ENCODE results near the gene RAPSN.

Gene RAPSN

DNA sequence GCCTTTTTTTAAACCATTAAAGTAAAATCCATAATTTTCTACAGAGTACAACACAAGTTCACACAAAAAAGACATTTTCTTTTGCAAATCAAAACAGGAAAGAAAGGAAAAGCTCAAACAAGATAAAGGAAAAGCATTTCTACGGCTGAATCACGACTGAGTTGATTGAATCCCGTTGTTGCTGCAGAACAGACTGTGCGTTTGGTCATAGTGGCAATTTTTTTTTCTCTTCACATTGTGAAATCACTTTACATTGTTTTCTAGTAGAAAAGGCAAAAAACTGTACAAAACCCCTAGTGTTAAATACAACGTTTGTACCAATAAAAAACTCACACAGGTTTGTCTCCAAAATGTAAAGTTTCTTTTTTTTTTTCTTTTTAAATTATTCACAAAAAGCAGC is 17.3 kb upstream of the RAPSN start:
- DNase-seq (ENCODE audit: low read depth in 2 of 2) = no peak

DNA sequence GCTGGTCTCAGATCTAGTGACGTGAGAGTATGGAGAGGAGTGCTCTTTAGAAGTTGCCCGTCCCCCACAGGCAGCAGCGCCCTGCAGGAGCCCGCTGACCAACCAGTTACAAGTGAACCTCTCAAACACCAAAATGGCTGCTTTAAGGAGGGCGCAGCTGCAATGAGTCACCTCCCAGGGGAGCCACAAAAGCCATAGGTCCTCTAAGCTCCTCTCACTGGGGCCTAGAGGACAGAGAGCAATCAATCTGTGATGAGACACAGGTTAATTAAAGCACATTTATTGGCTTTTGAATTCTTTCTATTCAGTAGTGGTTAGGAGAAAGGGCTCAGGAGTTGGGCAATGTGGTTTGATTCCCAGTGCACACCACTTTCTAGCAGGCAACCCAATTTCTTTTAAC is 15.5 kb upstream of the RAPSN start:
- DNase-seq (ENCODE audit: low read depth in 2 of 2) = no peak

DNA sequence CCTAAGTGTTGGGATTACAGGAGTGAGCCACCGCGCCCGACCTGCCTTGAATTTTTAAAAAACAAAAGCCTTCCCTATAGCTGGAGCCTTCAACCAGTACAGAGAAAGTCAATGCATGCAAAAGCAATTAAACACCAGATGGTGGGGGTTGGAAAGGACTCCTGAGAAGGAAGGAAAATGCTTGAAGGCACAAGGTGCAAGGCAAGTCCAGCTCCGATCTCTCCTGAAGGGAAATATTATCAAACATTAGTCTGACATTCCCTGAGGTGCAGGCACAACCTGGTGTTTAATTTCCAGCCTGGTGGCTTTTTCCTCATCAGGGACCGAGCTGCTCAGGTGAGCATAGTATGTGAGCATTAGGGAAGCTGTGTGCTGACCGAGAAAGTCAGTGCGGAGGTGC is 12.9 kb upstream of the RAPSN start:
- no peak for DNase-seq (ENCODE audit: low read depth in 2 of 2)

DNA sequence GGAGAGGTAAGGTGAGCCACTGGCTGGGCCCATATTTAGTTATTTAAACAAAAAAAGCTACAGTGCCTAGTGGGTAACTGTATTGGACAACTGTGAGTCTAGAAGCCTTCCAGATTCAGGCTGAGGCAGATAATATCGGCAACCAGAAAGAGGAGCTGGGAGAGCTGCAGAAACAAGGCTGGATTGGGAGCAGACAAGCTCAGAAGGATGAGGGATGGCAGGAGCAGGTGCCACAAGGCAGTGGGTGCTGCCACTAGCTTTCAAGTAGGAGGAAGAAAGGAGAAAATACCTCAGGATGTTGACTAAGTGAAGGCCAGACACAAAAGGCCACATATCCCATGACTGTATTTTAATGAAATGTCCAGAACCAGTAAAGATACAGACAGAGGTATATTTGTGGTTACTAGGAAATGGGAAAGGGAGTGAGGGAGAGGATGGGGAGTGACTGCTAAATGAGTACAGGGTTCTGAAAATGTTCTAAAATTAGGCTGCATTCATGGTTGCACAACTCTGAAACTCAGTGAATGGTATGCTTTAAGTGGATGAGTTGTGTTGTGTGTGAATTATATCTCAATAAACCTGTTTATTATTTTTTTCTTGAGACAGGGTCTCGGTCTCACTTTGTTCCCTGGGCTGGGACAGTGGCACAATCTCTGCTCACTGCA is 11.8 kb upstream of the RAPSN start:
- DNase-seq (ENCODE audit: low read depth in 2 of 2) = no peak

DNA sequence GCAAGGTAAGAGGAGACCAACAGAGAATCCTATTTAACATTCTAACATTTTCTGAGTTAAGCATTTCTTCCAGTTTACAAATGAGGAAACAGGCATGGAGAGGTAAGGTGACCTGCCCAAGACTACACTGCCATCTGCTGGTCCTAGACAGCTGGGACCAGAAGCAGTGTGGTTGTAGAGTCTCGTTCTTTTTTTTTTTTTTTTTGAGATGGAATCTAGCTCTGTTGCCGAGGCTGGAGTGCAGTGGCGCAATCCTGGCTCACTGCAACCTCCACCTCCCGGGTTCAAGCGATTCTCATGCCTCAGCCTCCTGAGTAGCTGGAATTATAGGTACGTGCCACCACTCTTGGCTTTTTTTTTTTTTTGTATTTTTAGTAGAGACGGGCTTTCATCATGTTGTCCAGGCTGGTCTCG is 5.3 kb upstream of the RAPSN start:
- peak; percentile 50 to 58 for DNase-seq (ENCODE audit: low read depth in 2 of 2)

DNA sequence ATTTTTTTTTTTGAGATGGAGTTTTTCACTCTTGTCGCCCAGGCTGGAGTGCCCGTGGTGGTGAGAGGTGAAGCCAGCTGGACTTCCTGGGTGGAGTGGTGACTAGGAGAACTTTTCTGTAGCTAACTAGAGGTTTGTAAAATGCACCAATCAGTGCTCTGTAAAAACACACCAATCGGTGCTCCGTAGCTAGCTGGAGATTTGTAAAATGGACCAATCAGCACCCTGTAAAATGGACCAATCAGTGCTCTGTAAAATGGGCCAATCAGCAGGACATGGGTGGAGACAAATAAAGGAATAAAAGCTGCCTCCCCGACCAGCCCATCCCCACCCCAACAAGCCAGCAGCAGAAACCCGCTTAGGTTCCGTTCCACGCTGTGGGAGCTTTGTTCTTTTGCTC is 4.4 kb upstream of the RAPSN start:
- no peak for DNase-seq (ENCODE audit: low read depth in 2 of 2)

DNA sequence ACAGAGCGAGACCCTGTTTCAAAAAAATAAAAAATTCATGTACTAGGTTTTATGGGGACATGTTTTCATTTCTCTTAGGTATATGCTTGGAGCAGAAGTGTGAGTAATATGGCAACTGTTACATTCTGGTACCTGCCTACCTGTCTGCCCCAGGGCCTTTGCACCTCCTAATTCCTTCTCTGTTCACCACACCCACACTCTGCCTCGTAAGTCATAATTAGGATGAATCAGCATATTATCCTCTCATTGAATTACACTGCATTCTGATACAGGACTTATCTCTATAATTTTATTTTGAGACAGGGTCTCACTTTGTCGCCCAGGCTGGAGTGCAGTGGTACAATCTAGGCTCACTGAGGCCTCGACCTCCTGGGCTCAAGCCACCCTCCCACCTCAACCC is 3.1 kb upstream of the RAPSN start:
- DNase-seq (ENCODE audit: low read depth in 2 of 2) = no peak

DNA sequence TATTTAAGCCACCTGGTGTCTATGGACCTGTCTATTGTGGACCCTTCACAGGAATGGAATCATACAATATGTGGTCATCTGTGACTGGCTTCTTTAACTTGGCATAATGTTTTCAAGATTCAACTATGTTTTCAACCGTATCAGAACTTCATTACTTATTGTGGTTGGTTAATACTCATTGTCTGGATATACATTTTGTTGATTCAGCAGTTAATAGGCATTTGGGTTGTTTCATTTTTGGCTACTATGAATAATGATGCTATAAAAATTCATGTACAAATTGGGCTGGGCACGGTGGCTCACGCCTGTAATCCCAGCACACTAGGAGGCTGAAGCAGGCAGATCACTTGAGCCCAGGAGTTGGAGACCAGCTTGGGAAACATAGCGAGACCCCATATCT is 2.5 kb upstream of the RAPSN start:
- no peak for DNase-seq (ENCODE audit: low read depth in 2 of 2)

DNA sequence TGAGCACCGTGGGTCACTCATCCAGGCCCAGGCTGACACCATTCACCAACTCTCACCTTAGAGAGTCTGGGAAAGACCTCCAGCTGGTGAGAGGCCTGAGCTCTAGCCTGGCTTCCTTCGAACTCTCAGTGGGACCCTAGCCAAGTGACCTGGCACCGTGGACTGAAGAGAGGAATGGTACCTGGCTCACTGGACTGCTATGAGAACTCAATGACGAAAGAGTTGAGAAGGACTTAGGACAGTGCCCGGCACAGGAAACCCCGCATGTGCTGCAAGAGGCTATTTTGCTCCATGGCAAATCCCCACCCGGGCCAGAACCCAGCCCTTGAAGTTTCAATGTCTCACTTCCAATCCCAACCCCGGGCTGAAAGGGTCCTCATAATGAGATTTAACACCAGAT is 605 bp upstream of the RAPSN start:
- no peak for DNase-seq (ENCODE audit: low read depth in 2 of 2)

DNA sequence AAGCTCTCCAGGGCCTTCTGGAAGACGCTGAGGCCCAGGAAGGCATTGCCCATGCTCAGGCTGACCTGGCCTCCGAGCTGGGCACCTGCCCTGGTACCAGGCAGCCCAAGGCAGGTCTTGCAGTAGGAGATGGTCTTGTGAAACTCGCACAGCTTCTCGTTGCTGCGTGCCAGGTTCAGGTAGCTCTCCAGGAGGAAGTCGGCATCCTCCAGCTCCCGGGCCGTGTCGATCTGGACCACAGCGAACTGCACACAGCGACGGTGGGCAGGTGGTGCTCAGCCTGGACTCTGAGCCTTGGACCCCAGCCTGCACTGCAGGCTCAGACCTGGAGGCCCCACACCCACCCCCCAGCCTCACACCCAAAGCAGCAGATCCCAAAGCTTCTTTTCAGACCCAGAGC is 1.0 kb downstream of the RAPSN start:
- DNase-seq (ENCODE audit: low read depth in 2 of 2) = no peak

DNA sequence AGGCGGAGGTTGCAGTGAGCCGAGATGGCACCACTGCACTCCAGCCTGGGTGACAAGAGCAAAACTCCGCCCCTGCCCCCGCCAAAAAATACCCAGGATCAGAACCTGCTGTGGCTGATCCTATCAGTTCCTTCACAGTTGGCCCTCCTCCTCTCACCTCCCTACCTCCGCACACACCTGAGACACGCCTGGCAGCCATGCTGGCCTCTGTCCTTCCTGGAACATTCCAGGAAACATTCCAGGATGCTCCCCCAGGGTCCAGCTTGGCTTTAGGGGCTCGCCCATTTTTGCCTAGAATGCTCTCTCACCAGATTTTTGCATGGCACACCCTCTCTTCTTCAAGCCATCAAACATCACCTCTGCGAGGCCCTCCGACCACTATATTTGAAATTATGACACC is 2.1 kb downstream of the RAPSN start:
- no peak for DNase-seq (ENCODE audit: low read depth in 2 of 2)

DNA sequence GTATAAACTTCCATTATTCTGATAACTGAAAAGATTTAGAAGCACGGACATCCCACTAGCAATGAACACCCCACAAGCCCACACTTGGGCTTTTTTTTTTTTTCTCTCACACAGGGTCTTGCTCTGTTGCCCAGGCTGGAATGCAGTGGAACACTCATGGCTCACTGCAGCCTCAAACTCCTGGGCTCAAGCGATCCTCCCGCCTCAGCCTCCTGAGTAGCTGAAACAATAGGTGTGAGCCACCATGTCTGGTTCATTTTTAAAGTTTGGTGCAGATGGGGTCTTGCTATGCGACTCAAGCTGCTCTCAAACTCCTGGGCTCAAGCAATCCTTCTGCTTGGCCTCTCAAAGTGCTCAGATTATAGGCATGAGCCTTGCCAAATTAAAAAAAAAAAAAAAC is 3.1 kb downstream of the RAPSN start:
- DNase-seq (ENCODE audit: low read depth in 2 of 2) = no peak

DNA sequence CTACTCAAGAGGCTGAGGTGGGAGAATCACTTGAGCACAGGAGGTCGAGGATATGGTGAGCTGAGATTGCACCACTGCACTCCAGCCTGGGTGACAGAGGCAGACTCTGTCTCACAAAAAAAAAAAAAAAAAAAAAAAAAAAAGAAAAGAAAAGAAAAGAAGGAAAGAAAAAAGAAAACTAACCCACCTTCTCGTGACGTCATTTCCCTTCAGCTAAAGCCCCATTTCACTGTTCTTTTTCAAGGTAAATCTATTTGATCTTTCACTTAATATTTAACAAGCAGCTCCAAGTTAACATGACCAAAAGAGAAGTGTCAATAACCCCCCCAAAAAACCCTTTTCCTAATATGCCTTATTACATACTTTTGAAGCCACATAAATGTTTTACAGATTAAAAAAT is 5.1 kb downstream of the RAPSN start:
- no peak for DNase-seq (ENCODE audit: low read depth in 2 of 2)

DNA sequence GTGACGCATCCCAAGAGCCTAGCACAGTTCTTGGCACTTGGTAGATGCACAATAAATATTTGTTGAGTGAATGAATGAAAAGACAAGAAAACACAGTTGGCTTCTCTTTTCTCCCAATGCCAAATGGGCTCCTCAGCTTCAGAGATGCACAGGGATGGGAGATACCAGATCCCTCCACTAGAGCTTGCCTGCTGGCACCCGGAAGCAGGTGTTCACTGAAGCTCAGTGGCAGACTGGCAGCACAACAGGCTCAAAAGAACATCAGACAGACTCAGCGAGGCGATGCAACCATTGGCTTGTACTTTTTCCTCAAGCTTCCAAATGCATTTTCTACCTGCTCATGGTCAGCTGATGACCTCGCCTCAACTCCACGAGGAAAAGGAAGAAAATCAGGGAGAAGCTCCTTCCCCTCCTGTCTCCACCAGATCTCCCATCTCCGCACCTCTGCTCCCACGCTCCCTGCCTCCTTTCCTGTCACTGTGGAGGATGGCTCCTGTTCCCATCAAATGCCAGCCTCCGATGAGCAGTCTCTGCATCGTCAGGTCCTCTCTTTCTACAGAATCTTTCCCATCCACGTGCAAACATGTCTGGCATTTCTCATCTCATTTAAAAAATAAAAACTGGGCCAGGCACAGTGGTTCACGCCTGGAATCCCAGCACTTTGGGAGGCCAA is 5.8 kb downstream of the RAPSN start:
- DNase-seq (ENCODE audit: low read depth in 2 of 2) = no peak

DNA sequence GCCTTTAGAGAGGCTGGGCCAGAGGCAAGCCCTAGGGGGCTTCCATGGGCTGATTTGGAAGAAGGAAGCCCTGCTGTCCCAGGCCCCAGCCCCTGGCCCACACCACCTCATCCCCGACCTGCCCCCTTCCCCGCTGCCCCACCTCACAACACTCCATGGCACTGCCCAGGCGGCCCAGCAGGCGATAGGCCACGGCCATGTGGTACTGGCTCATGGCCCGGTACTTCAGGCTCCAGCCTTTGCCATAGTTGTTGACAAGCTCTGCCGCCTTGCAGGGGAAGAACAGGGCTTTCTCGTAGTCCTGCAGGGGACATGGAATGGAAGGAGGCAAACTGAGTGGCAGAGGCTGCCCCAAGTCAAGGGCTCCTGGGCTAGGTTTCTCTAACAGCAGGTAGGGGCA is 6.4 kb downstream of the RAPSN start:
- no peak for DNase-seq (ENCODE audit: low read depth in 2 of 2)

DNA sequence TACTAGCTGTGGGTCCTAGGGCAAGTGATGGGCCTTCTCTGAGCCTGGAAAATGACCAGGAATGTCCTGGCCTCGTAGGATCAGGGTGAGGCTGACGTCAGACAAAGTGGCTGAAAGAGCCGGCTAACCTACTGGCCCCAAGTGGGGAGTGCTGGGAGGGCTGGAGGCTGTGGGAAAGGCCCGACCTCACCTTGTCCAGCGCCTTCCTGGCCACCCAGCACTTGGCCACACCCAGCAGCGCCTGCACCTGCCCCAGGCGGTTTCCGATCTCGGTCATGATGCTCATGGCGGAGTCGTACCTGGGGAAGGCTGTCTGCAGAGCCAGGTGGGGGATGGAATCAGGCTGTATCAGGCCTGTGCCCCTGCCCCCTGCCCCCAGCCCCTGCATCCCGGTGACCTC is 7.5 kb downstream of the RAPSN start:
- no peak for DNase-seq (ENCODE audit: low read depth in 2 of 2)

DNA sequence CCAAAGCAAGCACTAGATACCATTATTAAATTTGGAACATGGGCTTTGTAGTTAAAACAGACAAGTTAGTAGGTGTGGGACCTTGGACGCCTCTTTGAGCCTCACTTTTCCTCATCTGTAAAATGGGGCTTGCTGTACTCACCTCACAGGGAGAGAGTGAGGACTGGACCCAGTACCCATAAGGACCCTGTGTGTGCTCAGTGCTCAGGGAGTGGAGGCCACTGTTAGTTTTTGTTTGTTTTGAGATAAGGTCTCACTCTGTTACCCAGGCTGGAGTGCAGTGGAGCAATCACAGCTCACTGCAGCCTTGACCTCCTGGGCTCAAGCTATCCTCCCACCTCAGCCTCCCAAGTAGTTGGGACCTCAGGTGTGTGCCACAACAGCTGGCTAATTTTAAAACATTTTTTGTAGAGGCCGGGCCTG is 8.9 kb downstream of the RAPSN start:
- no peak for DNase-seq (ENCODE audit: low read depth in 2 of 2)

DNA sequence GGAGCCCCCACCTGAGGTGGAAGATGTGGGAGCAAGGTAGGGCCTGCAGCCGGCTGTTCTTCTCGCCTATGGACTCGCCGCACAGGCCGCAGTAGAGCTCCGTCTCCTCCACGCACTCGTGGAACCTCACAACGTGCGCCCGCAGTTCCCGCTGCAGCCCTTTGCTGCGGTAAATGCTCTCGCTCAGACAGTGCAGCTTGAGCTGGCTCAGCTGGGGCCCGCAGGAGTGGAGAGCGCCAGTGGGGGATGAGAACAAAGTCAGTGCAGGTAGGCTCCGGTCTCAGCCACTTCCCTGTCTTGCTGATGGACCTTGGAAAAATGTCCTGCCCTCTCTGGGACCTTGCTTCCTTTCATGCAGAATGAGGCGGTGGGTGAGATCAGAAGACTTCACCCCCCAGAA is 10.2 kb downstream of the RAPSN start:
- DNase-seq (ENCODE audit: low read depth in 2 of 2) = no peak

DNA sequence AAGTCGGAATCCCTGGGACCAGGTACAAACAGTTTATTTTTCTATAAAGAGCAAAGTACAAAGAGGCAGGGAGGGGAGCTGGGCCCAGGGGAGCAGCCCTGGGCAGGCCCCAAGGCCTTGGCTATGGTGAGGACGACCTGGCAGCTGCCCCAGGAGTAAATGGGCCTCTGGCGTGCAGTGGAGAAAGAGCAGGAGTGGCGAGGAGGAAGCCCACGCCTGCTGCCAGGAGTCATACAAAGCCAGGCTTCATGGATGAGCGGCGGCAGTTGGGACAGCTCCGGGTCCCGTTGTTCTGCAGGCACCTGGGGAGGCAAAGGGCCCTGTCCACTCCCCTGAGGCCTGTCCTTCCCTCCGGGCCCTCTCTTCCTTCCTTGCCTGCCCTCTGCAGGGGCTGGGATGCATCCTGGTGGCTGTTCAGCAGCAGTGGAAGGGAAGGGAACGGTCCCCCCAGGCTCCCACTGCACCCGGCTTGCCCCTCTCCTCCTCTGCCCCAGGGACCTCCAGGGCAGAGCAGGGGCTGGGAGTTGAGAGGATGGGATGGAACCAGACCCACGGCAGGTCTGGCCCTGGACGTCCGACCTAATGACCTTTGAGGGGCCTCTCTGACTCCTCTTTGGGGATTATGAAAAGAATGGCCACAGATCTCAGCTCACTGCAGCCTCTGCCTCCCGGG is 11.1 kb downstream of the RAPSN start:
- no peak for DNase-seq (ENCODE audit: low read depth in 2 of 2)

DNA sequence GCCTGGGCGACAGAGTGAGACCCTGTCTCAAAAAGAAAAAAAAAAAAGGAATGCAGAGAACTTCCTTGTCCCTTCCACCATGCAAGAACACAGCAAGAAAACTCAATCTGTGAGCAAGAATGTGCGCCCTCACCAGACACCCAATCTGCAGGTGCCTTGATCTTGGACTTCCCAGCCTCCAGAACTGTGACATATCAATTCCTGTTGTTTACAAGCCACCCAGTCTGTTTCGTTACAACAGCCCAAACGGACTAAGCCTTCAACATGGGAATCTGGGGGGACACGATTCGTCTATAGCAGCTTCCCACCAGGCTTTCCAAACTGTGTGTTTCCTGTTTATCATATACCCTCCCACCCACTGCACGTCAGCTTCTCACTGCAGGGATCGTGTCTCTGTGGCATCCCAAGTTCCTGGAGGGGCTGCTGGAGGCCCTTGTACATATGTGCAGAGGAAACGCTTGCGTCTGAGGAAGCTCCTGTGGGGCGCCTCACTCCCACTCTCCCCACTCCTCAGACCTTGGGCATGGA is 11.7 kb downstream of the RAPSN start:
- no peak for DNase-seq (ENCODE audit: low read depth in 2 of 2)

DNA sequence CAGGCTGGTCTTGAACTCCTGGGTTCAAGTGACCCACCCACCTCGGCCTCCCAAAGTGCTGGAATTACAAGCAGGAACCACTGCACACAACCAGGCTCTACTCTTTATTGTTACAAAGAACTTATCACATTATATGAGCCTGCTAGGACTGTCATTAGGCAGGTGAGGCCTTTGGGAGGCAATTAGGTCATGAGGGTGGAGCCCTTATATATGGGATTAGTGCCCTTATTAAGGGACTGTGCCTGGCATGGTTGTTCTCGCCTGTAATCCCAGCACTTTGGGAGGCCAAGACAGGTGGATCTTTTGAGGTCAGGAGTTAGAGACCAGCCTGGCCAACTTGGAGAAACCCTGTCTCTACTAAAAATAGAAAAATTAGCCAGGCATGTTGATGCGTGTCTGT is 12.2 kb downstream of the RAPSN start:
- DNase-seq (ENCODE audit: low read depth in 2 of 2) = no peak

DNA sequence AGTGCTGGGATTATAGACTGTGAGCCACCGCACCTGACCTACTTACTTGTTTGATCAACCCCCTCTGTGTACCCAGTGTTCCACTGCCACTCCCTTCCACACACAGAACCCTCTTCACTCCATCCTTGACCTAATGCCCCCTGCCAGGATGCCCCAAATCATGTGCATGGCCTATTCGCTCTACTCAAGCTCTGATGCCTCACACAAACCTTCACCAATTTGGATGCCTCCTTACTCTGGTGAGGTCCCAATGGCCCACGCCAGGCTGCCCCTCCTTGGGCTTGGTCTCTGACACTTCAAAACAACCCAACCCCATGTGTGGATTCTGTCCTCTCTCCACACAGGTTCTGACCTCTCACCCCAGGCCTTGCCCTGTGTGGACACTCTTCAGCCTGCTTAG is 13.2 kb downstream of the RAPSN start:
- no peak for DNase-seq (ENCODE audit: low read depth in 2 of 2)
